Tibial artery (tissue), 4 donors: ENCODE measurements around the gene CYTH4.

Experiments
- DNase-seq, 2 donors: peaks; one replicate each; pipeline ENCODE4 v3.0.0-alpha.2; 2019
- H3K27ac ChIP-seq, 2 donors: fragments of 200-600 bp; sonication (generic) in 1 of 2; 1 replicate in 1 of 2; 2 replicates in 1 of 2; pipeline ENCODE4 v1.5.1; 2018 to 2019; ENCODE audit warnings: mild to moderate bottlenecking in 1 of 2
- H3K27me3 ChIP-seq, 2 donors: fragments of 200-600 bp; sonication (generic) in 1 of 2; one replicate each; pipeline versions ENCODE4 v1.5.1 to v1.6.0; 2016 to 2019
- H3K36me3 ChIP-seq, 3 donors: fragments of 200-600 bp; sonication (generic) in 2 of 3; one replicate each; pipeline ENCODE4 v1.5.1; 2016 to 2019; ENCODE audit warnings: mild to moderate bottlenecking in 2 of 3
- H3K4me1 ChIP-seq, 4 donors: fragments of 200-600 bp; sonication (generic) in 2 of 4; 1 replicate in 3 of 4; 2 replicates in 1 of 4; pipeline ENCODE4 v1.5.1; 2016 to 2019
- H3K4me3 ChIP-seq, 2 donors: fragments of 200-600 bp; sonication (generic) in 1 of 2; 1 replicate in 1 of 2; 2 replicates in 1 of 2; pipeline ENCODE4 v1.5.1; 2018 to 2019; ENCODE audit warnings: mild to moderate bottlenecking in 2 of 2
- H3K9me3 ChIP-seq, 3 donors: fragments of 200-600 bp; sonication (generic) in 1 of 3; one replicate each; pipeline ENCODE4 v1.5.1; 2016 to 2019
- CTCF ChIP-seq, 2 experiments: fragments of 200-600 bp in 1 of 2; fragments of 450-650 bp in 1 of 2; IDR thresholded peaks; one replicate each; pipeline ENCODE4 v1.5.1; 2017 to 2019; ENCODE audit warnings: antibody characterized with exemption in 2 of 2, mild to moderate bottlenecking in 1 of 2, moderate library complexity in 1 of 2
- intact Hi-C: fragments of 100-400 bp; cut with DNase I; formaldehyde crosslinking; loops from one replicate; pipeline ENCODE4 v1.15.0; 2023; ENCODE audit warnings: low total_unique reads

Gene CYTH4

GRCh38 chr22:37260155-37260795, 22.0 kb upstream of the CYTH4 start:
- DNase-seq: no peak
- Histone ChIP-seq H3K36me3 (no peaks in the 10 kb centered on the region), H3K27me3 (peaks cover 0 to 80% of the 10 kb centered on the region in 2 donors), H3K4me1 (no peaks in the 10 kb centered on the region), H3K27ac (no peak overlapping the region), H3K4me3 (no peak overlapping the region), H3K9me3 (peaks cover 0 to 20% (median 15%) of the 10 kb centered on the region in 3 donors)
- intact Hi-C loops: no loop called here
- TF ChIP-seq CTCF (IDR thresholded peaks at IDR 0.05): no peak

- Histone ChIP-seq H3K4me1 (no peaks in the 10 kb centered on the region), H3K27me3 (peaks cover 0 to 76% of the 10 kb centered on the region in 2 donors)
- intact Hi-C loops: no loop called here
Observed at GRCh38 chr22:37260901-37261336, 21.4 kb upstream of the CYTH4 start.

GRCh38 chr22:37262346-37262745, 20.0 kb upstream of the CYTH4 start:
- no peak overlapping the region for H3K27ac ChIP-seq
- no peak overlapping the region for H3K4me3 ChIP-seq
- H3K36me3 ChIP-seq: no peaks in the 10 kb centered on the region
- intact Hi-C loops: no loop called here
- peaks cover 0 to 72% of the 10 kb centered on the region in 2 donors for H3K27me3 ChIP-seq
- peaks cover 0 to 20% (median 15%) of the 10 kb centered on the region in 3 donors for H3K9me3 ChIP-seq
- peaks cover 0 to 6% (median 0%) of the 10 kb centered on the region in 4 donors for H3K4me1 ChIP-seq
- no peak for DNase-seq
- no peak for TF ChIP-seq CTCF (IDR thresholded peaks at IDR 0.05)

More at GRCh38 chr22:37260901-37261336, 21.4 kb upstream of the CYTH4 start:
- peak in 1 of 2 donors; percentile 38 for DNase-seq
- Histone ChIP-seq H3K27ac (no peak overlapping the region), H3K4me3 (no peak overlapping the region), H3K36me3 (no peaks in the 10 kb centered on the region), H3K9me3 (peaks cover 0 to 20% (median 15%) of the 10 kb centered on the region in 3 donors)
- peak; percentile 64 to 75 for TF ChIP-seq CTCF (IDR thresholded peaks at IDR 0.05)

- H3K27ac ChIP-seq: no peak overlapping the region
- H3K36me3 ChIP-seq: no peaks in the 10 kb centered on the region
- H3K27me3 ChIP-seq: peaks cover 0 to 61% of the 10 kb centered on the region in 2 donors
- no peak for DNase-seq
- intact Hi-C loops: no loop called here
- peaks cover 0 to 7% (median 0%) of the 10 kb centered on the region in 4 donors for H3K4me1 ChIP-seq
- H3K4me3 ChIP-seq: no peak overlapping the region
- H3K9me3 ChIP-seq: peaks cover 0 to 20% (median 15%) of the 10 kb centered on the region in 3 donors
- no peak for TF ChIP-seq CTCF (IDR thresholded peaks at IDR 0.05)
Observed at GRCh38 chr22:37263966-37264887, 18.1 kb upstream of the CYTH4 start.

GRCh38 chr22:37266581-37267134, 15.7 kb upstream of the CYTH4 start:
- intact Hi-C loops: no loop called here
- no peak for DNase-seq
- Histone ChIP-seq H3K36me3 (no peaks in the 10 kb centered on the region), H3K9me3 (peaks cover 0 to 20% (median 15%) of the 10 kb centered on the region in 3 donors), H3K27me3 (peaks cover 0 to 41% of the 10 kb centered on the region in 2 donors), H3K4me3 (no peak overlapping the region), H3K27ac (no peak overlapping the region), H3K4me1 (peaks cover 0 to 7% (median 0%) of the 10 kb centered on the region in 4 donors)
- TF ChIP-seq CTCF (IDR thresholded peaks at IDR 0.05): no peak
